HG03175 (cell line): Measurements from ENCODE around the gene SLC35G6.

Experiments used
- ATAC-seq: cut with Tn5 transposase; IDR thresholded peaks from one replicate; pipeline ENCODE4 v1.9.1; 2021; ENCODE audit warnings: mild to moderate bottlenecking, moderate library complexity; ENCODE audit not compliant: unreplicated experiment

The SLC35G6 gene

GRCh38 chr17:7499161-7499560, 17.9 kb downstream of the SLC35G6 start:
- ATAC-seq = no peak

GRCh38 chr17:7501729-7502128, 20.5 kb downstream of the SLC35G6 start:
- no peak for ATAC-seq

GRCh38 chr17:7502171-7502847, 21.1 kb downstream of the SLC35G6 start:
- ATAC-seq = no peak

- ATAC-seq = no peak
Measured at GRCh38 chr17:7502987-7503386, 21.7 kb downstream of the SLC35G6 start.

GRCh38 chr17:7503521-7503920, 22.3 kb downstream of the SLC35G6 start:
- ATAC-seq = no peak

GRCh38 chr17:7508145-7508544, 26.9 kb downstream of the SLC35G6 start:
- no peak for ATAC-seq

GRCh38 chr17:7508846-7509245, 27.6 kb downstream of the SLC35G6 start:
- no peak for ATAC-seq

- ATAC-seq = no peak
Measured at GRCh38 chr17:7509937-7510336, 28.7 kb downstream of the SLC35G6 start.

- no peak for ATAC-seq
Measured at GRCh38 chr17:7511108-7511507, 29.9 kb downstream of the SLC35G6 start.

- ATAC-seq = no peak
Measured at GRCh38 chr17:7512105-7512504, 30.9 kb downstream of the SLC35G6 start.

GRCh38 chr17:7512824-7513540, 31.7 kb downstream of the SLC35G6 start:
- ATAC-seq = no peak

GRCh38 chr17:7513850-7514419, 32.7 kb downstream of the SLC35G6 start:
- no peak for ATAC-seq

- ATAC-seq = no peak
Measured at GRCh38 chr17:7515911-7516610, 34.8 kb downstream of the SLC35G6 start.

GRCh38 chr17:7523033-7523432, 41.8 kb downstream of the SLC35G6 start:
- no peak for ATAC-seq

GRCh38 chr17:7528842-7529241, 47.6 kb downstream of the SLC35G6 start:
- ATAC-seq = no peak

GRCh38 chr17:7530023-7530900, 49.0 kb downstream of the SLC35G6 start:
- no peak for ATAC-seq
